SK-N-SH treated with all-trans-retinoic acid at 6 μM for 48 hours (cell line): Measurements from ENCODE around the gene ATP1B3.

Experiments
- ATAC-seq: fragments of 200-7000 bp; cut with Tn5 transposase; 3 replicates; pipeline ENCODE4 v1.9.1; 2020; ENCODE audit warnings: mild to moderate bottlenecking, moderate library complexity
- ARNTL ChIP-seq: fragments of 450-650 bp; formaldehyde crosslinking; IDR thresholded peaks from 2 replicates; pipeline ENCODE4 v1.5.0; 2020; ENCODE audit warnings: low read depth, mild to moderate bottlenecking, moderate library complexity, borderline replicate concordance
- BACH2 ChIP-seq: fragments of 250-450 bp; sonication (Bioruptor Pico); IDR thresholded peaks from 2 replicates; pipeline ENCODE4 v1.9.0; 2021; ENCODE audit warnings: mild to moderate bottlenecking, borderline replicate concordance
- CREB5 ChIP-seq: fragments of 250-450 bp; sonication (Bioruptor Pico); IDR thresholded peaks from 2 replicates; pipeline ENCODE4 v1.5.1; 2020; ENCODE audit warnings: low read depth, mild to moderate bottlenecking, moderate library complexity
- CSDC2 ChIP-seq: fragments of 250-450 bp; sonication (Bioruptor Pico); IDR thresholded peaks from 2 replicates; pipeline ENCODE4 v1.5.0; 2020; ENCODE audit warnings: mild to moderate bottlenecking, moderate library complexity
- CSRNP3 ChIP-seq: fragments of 250-450 bp; sonication (Bioruptor Pico); IDR thresholded peaks from 2 replicates; pipeline ENCODE4 v1.5.1; 2021; ENCODE audit warnings: mild to moderate bottlenecking, moderate library complexity
- GLIS3 ChIP-seq: fragments of 250-450 bp; sonication (Bioruptor Pico); IDR thresholded peaks from 2 replicates; pipeline ENCODE4 v1.5.0; 2020; ENCODE audit warnings: mild to moderate bottlenecking, moderate library complexity
- OSR1 ChIP-seq: fragments of 250-450 bp; sonication (Bioruptor Pico); IDR thresholded peaks from 2 replicates; pipeline ENCODE4 v1.8.0; 2022; ENCODE audit warnings: moderate library complexity, mild to moderate bottlenecking, inconsistent platforms
- PATZ1 ChIP-seq: fragments of 250-450 bp; sonication (Bioruptor Pico); IDR thresholded peaks from 2 replicates; pipeline ENCODE4 v1.8.0; 2020; ENCODE audit warnings: mild to moderate bottlenecking, moderate library complexity, borderline replicate concordance
- PPARA ChIP-seq: fragments of 250-450 bp; sonication (Bioruptor Pico); IDR thresholded peaks from 2 replicates; pipeline ENCODE4 v1.5.0; 2020; ENCODE audit warnings: mild to moderate bottlenecking, borderline replicate concordance
- SNAI2 ChIP-seq: fragments of 250-450 bp; sonication (Bioruptor Pico); IDR thresholded peaks from 2 replicates; pipeline ENCODE4 v1.5.0; 2020; ENCODE audit warnings: mild to moderate bottlenecking, moderate library complexity
- TCF4 ChIP-seq: fragments of 250-450 bp; sonication (Bioruptor Pico); IDR thresholded peaks from 2 replicates; pipeline ENCODE4 v1.8.0; 2021; ENCODE audit warnings: mild to moderate bottlenecking, moderate library complexity, borderline replicate concordance
- TOX ChIP-seq: fragments of 250-450 bp; sonication (Bioruptor Pico); IDR thresholded peaks from 2 replicates; pipeline ENCODE4 v1.8.0; 2021; ENCODE audit warnings: mild to moderate bottlenecking, moderate library complexity, borderline replicate concordance
- TSHZ2 ChIP-seq: fragments of 250-450 bp; sonication (Bioruptor Pico); IDR thresholded peaks from 2 replicates; pipeline ENCODE4 v1.5.0; 2020; ENCODE audit warnings: mild to moderate bottlenecking, moderate library complexity
- ZC3H10 ChIP-seq: fragments of 250-450 bp; sonication (Bioruptor Pico); IDR thresholded peaks from 2 replicates; pipeline ENCODE4 v1.5.1; 2021; ENCODE audit warnings: mild to moderate bottlenecking, moderate library complexity
- ZFP3 ChIP-seq: fragments of 250-450 bp; sonication (Bioruptor Pico); IDR thresholded peaks from 2 replicates; pipeline ENCODE4 v1.5.0; 2020; ENCODE audit warnings: mild to moderate bottlenecking, moderate library complexity
- ZFP30 ChIP-seq: fragments of 450-650 bp; formaldehyde crosslinking; IDR thresholded peaks from 2 replicates; pipeline ENCODE4 v1.5.0; 2022; ENCODE audit warnings: mild to moderate bottlenecking, moderate library complexity
- ZNF70 ChIP-seq: fragments of 450-650 bp; formaldehyde crosslinking; IDR thresholded peaks from 2 replicates; pipeline ENCODE4 v1.5.0; 2020; ENCODE audit warnings: mild to moderate bottlenecking, moderate library complexity
- ZNF8 ChIP-seq: fragments of 450-650 bp; formaldehyde crosslinking; IDR thresholded peaks from 2 replicates; pipeline ENCODE4 v1.5.0; 2020; ENCODE audit warnings: mild to moderate bottlenecking, moderate library complexity

Gene ATP1B3

DNA sequence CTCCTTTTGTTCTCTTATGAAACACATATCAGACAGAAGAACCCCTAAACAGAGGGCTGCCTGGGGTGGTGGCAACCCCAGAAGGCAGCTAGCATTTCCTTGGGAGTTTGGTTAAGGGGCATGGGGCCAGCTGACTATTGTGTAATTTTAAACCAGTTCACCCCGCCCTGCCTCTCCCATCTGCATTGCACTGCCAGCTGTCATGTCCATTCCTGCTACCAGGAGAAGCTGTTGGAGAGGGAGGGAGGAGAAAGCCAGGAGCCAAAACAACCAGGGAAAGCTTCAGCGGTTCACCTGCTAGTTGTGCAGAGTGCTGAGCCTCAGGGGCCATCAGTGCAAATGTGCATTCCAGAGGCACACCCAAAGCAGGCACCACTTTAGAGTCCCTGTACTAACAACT, 47.6 kb upstream of the ATP1B3 start (continued):
- TF ChIP-seq ZC3H10 (CRISPR knock-in tag): no peak
- TF ChIP-seq OSR1: no peak
- TF ChIP-seq BACH2 (CRISPR knock-in tag): no peak
- no peak for TF ChIP-seq TOX (CRISPR knock-in tag)
- no peak for TF ChIP-seq PPARA (CRISPR knock-in tag)

DNA sequence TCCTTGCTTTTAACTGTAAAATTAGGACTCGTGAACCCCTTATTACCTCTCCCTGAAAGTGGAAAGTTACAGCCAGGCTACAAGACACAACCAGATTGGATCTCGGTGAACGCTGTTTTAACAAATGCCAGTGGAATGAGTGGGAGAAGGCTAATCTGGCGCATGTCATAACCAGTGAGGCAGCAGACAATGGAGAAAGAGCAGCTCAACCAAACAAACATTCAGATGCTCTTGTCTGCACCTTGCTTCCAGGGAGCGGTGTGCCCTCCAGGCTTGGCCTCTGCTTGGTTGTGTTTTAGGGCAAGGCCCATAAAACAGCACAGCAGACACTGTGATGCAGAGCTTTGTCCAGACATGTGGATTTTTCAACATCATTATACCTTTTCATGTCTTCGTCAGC, 45.9 kb upstream of the ATP1B3 start:
- peak; percentile 52 for ATAC-seq
- no peak for TF ChIP-seq ZNF8 (CRISPR knock-in tag)
- TF ChIP-seq, all 23 proteins: peak for 0

DNA sequence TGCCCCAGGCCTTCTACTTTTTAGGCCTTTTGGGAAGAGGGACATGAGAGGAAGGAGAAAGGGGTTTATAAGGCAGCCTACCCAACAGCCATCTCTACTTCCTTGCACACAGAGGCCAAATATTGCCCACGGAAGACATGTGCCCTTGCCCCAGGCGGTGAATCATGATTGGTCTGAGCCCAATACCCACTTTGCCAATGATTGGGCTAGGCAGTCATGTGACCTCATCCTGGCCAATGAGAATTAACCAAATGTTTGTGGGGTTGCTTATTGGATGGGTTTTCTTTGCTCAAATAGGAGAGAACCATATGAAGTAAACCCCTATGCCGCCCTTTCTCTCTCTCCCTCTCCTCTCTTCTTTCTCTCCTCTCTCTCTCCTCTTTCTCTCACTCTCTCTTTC, 42.2 kb upstream of the ATP1B3 start:
- TF ChIP-seq CSRNP3 (no peak), PATZ1 (CRISPR knock-in tag) (no peak), ARNTL (CRISPR knock-in tag) (no peak), TOX (CRISPR knock-in tag) (no peak), ZNF70 (CRISPR knock-in tag) (no peak), OSR1 (no peak), ZFP3 (CRISPR knock-in tag) (no peak), GLIS3 (CRISPR knock-in tag) (no peak), BACH2 (CRISPR knock-in tag) (no peak), SNAI2 (no peak), CREB5 (CRISPR knock-in tag) (no peak), PPARA (CRISPR knock-in tag) (no peak)
- ATAC-seq: no peak

DNA sequence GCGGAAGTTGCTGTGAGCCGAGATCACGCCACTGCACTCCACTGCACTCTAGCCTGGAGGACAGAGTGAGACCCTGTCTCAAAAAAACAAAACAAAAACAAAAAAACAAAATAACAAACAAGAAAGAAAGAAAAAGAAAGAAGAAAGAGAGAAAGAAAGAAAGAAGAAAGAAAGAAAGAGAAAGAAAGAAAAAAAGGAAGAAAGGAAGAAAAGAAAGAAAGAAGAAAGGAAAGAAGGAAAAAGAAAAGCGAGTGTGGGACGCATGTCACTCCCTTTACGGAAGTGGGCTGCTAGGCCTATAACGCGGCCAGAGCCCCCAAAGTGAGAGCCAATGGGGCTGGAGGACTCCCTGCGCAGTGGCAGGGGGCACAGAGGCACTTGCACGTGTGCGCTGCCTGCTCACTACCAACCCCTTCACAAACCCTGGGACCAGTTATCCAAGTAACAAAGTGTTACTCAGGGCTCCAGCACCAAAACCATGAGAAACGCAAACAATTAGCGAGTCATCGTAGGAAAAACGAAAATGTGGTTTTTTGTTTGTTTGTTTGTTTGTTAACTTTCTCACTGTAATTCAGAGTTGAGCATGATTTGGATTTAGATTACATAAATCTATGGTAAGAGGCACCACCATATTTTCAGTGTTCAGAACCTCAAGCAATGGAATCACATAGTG, 40.8 kb upstream of the ATP1B3 start:
- TF ChIP-seq SNAI2: no peak
- no peak for TF ChIP-seq CREB5 (CRISPR knock-in tag)
- TF ChIP-seq BACH2 (CRISPR knock-in tag): no peak
- TF ChIP-seq CSRNP3: no peak
- no peak for TF ChIP-seq ARNTL (CRISPR knock-in tag)
- no peak for TF ChIP-seq TCF4
- no peak for TF ChIP-seq ZNF8 (CRISPR knock-in tag)
- no peak for TF ChIP-seq TSHZ2 (CRISPR knock-in tag)
- TF ChIP-seq ZFP30: no peak
- TF ChIP-seq CSDC2 (CRISPR knock-in tag): no peak
- no peak for ATAC-seq
